Hematopoietic multipotent progenitor cell treated with erythropoietin and hydrocortisone succinate and interleukin-3 and kit ligand, for 17 days (in vitro differentiated cells): ENCODE data around the gene KCNQ4.

Source experiments
- DNase-seq: peaks from one replicate; pipeline ENCODE4 v3.0.0-alpha.2; 2015; ENCODE audit warnings: low spot score

The KCNQ4 gene

GRCh38 chr1:40777224-40777970, 6.2 kb upstream of the KCNQ4 start:
- DNase-seq, result no peak

GRCh38 chr1:40780678-40781607, 2.6 kb upstream of the KCNQ4 start:
- DNase-seq, result no peak

DNA sequence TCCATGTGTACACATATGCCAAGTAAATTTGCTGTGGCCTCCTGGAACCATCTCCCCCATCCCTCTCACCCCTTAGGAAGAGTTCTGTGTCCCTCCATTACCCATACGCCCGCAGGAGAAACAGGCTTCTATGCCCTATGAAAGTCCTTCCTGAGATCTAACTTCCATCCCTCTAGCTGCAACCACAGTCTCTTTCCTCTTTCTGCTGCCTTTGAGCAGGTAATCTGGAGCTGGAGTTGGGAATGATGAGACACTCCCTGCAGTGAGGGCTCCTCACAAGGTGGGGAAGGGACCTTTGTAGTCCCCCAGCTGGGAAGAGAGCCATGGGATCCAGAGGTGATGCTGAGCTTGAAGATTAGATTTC, 2.0 kb upstream of the KCNQ4 start:
- no peak for DNase-seq

- DNase-seq, result no peak
These were observed 1.1 kb upstream of the KCNQ4 start for GRCh38 chr1:40782371-40782956.

DNA sequence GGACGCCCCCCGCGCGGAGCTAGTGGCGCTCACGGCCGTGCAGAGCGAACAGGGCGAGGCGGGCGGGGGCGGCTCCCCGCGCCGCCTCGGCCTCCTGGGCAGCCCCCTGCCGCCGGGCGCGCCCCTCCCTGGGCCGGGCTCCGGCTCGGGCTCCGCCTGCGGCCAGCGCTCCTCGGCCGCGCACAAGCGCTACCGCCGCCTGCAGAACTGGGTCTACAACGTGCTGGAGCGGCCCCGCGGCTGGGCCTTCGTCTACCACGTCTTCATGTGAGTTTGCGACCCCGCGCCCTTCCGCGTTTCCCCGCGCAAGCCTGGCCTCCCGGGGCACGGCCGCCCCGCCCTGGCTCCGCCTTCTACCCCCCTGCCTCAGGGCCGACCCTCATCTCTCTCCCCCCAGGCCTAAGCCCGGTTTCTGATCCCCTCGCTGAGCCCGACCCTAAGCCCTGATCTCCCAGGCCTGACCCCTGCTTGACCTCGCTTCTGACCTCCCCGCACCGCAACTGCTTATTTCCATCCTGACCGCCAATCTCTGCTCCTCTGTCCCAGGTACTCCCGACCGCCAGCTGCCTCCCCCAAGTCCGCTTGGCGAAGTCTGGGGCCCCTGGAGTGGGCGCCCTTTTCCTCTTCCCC, 669 bp downstream of the KCNQ4 start:
- DNase-seq, result no peak

DNA sequence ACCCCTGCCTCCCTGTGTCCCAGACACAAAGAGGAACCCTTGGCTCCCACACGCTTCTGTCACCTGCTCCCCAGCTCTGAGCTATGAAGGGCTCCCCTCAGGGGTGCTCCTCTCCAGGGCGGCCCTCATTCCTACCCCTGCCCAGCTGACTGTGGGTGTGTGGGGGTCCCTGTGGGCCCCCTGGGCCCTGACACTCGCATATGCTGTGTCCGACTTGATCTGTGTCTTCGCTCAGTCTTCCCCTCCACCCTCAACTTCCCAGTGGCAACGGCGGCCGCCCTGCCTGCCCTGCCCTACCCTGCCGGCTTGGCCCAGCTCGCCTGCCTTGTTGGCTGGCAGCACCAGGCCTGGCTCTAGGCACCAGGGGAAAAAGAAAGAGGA, 1.2 kb downstream of the KCNQ4 start:
- no peak for DNase-seq

GRCh38 chr1:40785446-40785845, 1.9 kb downstream of the KCNQ4 start:
- no peak for DNase-seq

DNA sequence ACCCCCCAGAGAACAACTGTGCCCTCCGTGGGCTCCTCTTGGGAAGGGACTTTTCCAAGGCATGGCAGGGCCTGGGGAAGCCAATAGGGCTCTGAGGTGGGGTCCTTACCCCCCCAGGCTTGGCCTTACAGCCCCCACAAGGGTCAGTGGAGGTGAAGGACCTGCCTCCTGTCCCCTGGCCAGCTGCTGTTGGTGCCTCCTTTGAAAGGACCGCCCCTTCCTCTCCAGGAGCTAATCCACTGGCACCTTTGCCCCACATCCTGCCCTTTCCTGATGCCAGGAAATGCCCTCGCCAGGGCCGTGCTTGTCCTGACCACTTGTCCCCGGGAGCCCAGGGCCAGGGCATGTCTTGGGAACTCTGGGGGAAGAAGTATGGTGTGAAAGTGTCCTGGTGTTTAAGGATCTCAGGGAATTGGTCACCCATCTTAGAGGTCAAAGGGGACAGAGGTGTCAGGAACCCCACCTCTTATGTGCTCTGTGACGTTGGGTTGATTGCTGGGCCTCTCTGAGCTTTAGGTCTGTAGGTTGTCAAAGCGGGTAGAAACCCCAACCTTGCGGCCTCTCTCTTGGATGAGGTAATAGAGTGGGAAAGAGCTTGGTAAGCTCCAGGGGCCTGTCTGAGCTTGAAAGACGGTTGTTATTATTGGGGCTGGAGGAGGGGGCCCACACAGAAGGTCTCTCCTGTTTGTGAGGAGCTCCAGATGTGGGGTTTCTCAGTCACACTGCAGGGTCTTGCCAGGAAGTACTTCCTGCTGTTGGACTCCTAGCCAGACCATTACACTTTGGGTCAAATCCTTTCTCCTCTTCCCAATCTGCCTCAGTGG, 2.8 kb downstream of the KCNQ4 start:
- DNase-seq, result no peak

DNA sequence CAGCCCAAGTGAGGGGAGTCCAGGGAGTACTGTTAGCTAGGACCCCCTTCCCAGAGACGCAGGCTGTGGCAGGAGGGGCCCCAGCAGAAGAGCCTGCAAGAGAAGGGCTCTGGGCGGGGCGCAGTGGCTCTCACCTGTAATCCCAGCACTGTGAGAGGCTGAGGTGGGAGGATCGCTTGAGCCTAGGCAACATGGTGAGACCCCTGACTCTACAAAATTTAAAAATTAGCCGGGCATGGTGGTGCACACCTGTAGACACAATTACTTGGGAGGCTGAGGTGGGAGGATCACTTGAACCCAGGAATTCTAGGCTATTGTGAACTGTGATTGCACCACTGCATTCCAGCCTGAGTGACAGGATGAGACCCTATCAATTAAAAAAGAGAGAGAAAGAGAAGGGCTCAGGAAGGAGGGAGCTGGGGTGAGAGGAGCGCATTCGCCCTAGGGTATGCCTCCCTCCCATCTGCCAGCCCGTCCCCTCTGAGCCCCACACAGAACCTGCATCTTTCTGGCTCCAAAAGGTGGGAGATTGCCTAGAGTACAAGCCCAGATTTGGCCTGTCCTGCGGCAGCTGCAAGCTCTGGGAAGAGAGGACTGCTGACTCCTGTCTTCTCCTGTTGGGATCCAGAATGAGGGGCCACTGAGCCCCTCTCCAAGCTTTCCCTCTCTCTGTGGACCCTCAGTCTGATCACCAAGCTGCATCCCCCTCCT, 3.6 kb downstream of the KCNQ4 start:
- DNase-seq, result no peak

- DNase-seq, result no peak
These were observed 4.4 kb downstream of the KCNQ4 start for GRCh38 chr1:40787737-40788560.

DNA sequence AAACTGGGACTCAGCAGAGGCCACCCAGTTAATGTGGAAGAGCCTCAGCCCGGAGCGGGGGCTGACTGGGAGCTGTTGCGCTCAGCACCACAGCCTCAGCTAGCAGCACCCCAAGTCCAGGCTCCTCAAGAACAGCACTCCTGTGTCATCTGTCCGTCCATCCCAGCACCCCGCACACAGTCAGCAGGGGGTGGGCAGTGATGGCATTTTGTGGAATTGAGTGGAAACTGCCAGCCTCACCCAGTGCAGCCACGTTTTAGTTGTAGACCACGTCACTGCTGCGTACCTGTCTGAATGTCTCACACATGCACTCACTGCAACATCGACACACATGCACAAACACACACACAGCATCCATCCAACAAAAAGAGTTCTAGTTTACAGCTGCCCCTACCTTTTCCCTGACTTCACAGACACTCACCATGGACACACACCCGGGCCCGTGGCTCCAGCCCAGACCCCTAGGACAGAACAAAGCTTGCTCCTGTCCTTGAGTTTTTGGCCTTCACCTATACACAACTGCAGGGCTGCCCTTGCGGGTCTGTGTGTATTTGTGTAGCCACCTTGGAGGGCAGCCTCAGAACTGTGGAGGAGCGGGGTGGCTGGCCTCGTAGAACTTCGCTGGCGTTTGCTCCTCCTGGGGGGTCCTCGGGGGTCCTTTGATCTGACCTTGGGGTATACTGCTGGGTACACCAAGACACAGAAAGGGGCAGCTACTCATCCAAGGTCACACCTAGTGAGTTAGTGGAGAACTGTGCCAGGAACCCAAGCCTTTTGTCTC, 5.2 kb downstream of the KCNQ4 start:
- DNase-seq, result no peak

DNA sequence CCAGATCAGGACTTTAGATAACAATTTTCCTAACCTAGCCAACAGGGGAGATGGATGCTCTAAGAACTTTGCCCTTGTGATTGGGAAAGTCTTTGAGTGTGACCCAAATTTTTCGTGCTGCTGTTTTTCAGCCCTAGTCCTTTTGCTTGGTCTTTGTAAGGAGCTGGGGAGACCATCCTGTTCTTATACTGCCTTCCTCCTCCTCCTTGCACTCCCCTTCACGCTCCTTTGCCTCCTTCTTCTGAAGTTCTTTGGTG, 5.7 kb downstream of the KCNQ4 start:
- DNase-seq, result no peak

GRCh38 chr1:40789661-40790430, 6.3 kb downstream of the KCNQ4 start:
- no peak for DNase-seq

GRCh38 chr1:40792036-40792435, 8.4 kb downstream of the KCNQ4 start:
- no peak for DNase-seq

GRCh38 chr1:40793617-40794016, 10.0 kb downstream of the KCNQ4 start:
- no peak for DNase-seq

DNA sequence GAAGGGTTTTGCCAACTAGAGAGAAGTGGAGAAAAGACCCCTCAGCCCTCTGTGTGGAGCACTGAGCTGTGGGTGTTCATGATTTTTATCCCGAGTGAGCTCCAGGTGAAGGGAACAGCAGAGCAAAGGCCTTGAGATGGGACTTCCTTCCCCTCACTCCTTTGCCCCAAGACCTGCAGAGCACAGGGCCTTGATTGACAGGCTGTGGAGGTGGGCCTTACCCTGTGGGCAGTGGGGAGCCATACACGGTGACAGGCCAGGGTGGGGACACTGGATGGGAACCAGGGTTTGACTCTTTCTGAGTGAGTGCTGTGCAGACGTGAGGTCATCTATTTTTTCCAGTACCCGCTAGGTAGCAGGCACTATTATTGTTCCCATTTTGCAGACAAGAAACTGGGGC, 10.5 kb downstream of the KCNQ4 start:
- no peak for DNase-seq

- DNase-seq, result no peak
These were observed 11.6 kb downstream of the KCNQ4 start for GRCh38 chr1:40794974-40795715.
